ENCODE results near the gene GNAS-AS1.

DNA sequence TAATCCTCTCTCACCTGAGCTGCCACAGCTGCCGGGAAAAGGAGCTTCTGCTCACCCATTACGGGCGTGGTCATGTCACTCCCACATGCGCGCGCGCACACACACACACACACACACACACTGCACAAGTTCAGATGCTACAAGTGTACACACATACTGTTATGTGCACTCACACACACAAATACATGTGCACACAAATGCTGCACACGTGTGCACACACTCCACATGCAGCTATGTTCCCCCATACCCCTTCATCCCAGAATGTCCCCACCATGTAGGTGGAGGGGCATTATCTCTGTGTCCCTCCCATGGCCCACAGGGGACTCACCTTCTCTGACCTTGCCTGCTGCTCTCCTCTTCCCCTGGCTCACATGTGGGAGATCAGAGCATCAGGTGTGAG, 37.3 kb downstream of the GNAS-AS1 start:
- TF ChIP-seq, protein P1, sequence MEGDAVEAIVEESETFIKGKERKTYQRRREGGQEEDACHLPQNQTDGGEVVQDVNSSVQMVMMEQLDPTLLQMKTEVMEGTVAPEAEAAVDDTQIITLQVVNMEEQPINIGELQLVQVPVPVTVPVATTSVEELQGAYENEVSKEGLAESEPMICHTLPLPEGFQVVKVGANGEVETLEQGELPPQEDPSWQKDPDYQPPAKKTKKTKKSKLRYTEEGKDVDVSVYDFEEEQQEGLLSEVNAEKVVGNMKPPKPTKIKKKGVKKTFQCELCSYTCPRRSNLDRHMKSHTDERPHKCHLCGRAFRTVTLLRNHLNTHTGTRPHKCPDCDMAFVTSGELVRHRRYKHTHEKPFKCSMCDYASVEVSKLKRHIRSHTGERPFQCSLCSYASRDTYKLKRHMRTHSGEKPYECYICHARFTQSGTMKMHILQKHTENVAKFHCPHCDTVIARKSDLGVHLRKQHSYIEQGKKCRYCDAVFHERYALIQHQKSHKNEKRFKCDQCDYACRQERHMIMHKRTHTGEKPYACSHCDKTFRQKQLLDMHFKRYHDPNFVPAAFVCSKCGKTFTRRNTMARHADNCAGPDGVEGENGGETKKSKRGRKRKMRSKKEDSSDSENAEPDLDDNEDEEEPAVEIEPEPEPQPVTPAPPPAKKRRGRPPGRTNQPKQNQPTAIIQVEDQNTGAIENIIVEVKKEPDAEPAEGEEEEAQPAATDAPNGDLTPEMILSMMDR (IDR thresholded peaks at IDR 0.05): no peak
- TF ChIP-seq POLR2A (IDR thresholded peaks at IDR 0.05): no peak
